Mammary epithelial cell (primary cell): ENCODE data around the gene CDR2.

Source experiments
- CTCF ChIP-seq, 2 donors: IDR thresholded peaks in 1 of 2; conservative IDR thresholded peaks in 1 of 2; 2 replicates each; pipeline ENCODE4 v1.5.1; 2011 to 2012; ENCODE audit warnings: inconsistent platforms in 2 of 2, low read length in 2 of 2, mild to moderate bottlenecking in 2 of 2, control low read depth in 1 of 2, low read depth in 1 of 2; ENCODE audit not compliant: insufficient read depth in 1 of 2; ENCODE audit errors: extremely low read depth in 1 of 2
- EZH2 ChIP-seq: IDR thresholded peaks from 2 replicates; pipeline ENCODE4 v1.6.1; 2012; ENCODE audit warnings: low read length, inconsistent platforms, borderline replicate concordance

- no peak for TF ChIP-seq CTCF (conservative IDR thresholded peaks at IDR 0.05 in 1 of 2, IDR thresholded peaks at IDR 0.05 in 1 of 2; ENCODE audit: extremely low read depth in 1 of 2, insufficient read depth in 1 of 2, low read depth in 1 of 2, low read length in 2 of 2)
- TF ChIP-seq EZH2, result no peak
These were observed 65.4 kb downstream of the CDR2 start for GRCh38 chr16:22308824-22309520.
